WI38 (cell line): ENCODE results near the gene CCDC188.

ENCODE experiments used
- H3K4me3 ChIP-seq: 2 replicates; pipeline ENCODE4 v1.5.1; 2011; ENCODE audit warnings: low read depth, mild to moderate bottlenecking, control low read depth, low read length
- TF ChIP-seq, protein P1 (sequence below): IDR thresholded peaks from 2 replicates; pipeline ENCODE4 v1.5.1; 2012; ENCODE audit warnings: low read depth, mild to moderate bottlenecking, control low read depth, low read length

The CCDC188 gene

DNA sequence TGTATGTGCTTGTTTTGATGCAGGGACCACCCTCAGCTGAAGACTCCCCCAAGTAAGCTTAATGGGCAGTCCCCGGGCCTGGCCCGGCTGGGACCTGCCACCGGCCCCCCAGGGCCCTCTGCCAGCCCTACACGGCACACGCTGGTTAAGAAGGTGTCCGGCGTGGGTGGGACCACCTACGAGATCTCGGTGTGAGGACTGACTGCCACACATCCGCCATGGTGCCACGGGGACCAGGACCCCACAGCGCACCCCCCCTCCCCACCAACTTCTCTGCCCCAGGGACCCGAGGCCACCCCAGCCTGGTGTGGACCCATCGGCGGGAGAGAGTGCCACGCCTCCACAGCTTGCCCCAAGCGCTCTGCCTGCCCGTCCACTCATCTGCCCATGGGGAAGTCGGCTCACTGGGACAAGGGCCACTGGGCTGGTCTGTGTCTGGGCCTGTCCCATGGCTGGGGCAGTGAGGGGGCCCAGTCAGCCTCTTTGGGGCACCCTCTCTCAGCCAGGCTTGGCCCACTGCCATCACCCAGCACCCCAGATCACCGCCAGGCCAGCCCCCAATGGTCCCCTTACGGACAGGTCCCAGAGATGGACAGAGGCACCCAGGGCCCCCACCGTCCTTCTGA lies 5.5 kb downstream of the CCDC188 start:
- no peak overlapping the region for H3K4me3 ChIP-seq
- TF ChIP-seq, protein P1, sequence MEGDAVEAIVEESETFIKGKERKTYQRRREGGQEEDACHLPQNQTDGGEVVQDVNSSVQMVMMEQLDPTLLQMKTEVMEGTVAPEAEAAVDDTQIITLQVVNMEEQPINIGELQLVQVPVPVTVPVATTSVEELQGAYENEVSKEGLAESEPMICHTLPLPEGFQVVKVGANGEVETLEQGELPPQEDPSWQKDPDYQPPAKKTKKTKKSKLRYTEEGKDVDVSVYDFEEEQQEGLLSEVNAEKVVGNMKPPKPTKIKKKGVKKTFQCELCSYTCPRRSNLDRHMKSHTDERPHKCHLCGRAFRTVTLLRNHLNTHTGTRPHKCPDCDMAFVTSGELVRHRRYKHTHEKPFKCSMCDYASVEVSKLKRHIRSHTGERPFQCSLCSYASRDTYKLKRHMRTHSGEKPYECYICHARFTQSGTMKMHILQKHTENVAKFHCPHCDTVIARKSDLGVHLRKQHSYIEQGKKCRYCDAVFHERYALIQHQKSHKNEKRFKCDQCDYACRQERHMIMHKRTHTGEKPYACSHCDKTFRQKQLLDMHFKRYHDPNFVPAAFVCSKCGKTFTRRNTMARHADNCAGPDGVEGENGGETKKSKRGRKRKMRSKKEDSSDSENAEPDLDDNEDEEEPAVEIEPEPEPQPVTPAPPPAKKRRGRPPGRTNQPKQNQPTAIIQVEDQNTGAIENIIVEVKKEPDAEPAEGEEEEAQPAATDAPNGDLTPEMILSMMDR, result no peak

DNA sequence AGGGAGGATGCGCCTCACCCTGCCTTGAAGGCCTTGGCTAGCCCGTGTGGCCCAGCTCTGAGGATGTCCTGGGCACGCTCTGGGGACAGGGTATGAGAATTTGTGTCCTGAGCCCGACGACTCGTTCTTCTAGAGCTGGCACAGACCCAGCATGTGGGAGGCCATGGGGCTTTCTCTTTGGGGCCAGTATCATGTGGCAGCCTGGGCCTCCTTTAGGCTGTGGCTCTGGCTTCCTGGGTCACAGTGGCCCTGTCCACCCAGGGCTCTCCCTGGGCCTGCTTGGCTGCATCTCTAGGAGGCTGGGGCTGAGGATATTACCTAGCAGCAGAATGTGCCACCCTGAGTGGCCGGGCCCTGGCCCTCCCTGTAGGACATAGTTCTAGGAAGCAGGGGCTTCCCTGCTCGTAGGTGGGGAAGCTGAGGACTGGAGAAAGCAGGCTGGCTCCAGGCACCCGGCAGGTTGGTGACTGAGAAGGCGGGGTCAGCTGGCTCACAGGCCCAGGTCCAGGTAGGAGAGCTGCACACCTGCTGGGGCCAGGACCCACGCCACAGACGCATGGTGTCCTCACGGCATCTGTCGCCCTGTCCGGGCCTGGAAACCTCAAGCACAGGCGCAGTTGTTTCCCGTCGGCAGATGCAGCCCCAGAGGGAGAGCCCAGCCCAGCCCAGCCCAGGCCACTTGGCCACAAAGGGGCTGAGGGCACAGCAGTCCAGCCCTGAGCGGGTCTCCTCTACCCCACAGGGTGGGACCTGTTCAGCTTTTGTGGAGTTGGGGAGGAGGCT lies 6.8 kb downstream of the CCDC188 start:
- H3K4me3 ChIP-seq, result no peak overlapping the region
- TF ChIP-seq, protein P1, result no peak

DNA sequence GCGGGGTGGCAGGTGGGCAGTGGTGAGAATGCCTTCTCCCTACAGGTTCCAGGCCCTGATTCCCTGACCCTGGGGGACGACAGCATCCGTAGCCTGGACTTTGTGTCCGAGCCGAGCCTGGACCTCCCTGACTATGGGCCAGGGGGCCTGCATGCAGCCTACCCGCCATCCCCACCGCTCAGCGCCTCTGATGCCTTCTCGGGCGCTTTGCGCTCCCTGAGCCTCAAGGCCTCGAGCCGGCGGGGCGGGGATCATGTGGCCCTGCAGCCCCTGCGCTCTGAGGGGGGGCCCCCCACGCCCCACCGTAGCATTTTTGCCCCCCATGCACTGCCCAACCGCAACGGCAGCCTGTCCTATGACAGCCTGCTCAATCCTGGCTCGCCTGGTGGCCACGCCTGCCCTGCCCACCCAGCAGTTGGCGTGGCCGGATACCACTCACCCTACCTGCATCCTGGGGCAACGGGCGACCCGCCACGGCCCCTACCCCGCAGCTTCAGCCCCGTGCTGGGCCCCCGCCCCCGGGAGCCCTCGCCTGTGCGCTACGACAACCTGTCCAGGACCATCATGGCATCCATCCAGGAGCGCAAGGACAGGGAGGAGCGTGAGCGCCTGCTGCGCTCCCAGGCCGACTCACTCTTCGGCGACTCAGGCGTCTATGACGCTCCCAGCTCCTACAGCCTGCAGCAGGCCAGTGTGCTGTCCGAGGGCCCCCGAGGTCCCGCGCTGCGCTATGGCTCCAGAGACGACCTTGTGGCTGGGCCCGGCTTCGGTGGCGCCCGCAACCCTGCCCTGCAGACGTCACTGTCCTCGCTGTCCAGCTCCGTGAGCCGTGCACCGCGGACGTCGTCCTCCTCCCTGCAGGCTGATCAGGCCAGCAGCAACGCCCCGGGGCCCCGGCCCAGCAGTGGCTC lies 7.9 kb downstream of the CCDC188 start:
- H3K4me3 ChIP-seq, result no peak overlapping the region
- TF ChIP-seq, protein P1, result no peak

DNA sequence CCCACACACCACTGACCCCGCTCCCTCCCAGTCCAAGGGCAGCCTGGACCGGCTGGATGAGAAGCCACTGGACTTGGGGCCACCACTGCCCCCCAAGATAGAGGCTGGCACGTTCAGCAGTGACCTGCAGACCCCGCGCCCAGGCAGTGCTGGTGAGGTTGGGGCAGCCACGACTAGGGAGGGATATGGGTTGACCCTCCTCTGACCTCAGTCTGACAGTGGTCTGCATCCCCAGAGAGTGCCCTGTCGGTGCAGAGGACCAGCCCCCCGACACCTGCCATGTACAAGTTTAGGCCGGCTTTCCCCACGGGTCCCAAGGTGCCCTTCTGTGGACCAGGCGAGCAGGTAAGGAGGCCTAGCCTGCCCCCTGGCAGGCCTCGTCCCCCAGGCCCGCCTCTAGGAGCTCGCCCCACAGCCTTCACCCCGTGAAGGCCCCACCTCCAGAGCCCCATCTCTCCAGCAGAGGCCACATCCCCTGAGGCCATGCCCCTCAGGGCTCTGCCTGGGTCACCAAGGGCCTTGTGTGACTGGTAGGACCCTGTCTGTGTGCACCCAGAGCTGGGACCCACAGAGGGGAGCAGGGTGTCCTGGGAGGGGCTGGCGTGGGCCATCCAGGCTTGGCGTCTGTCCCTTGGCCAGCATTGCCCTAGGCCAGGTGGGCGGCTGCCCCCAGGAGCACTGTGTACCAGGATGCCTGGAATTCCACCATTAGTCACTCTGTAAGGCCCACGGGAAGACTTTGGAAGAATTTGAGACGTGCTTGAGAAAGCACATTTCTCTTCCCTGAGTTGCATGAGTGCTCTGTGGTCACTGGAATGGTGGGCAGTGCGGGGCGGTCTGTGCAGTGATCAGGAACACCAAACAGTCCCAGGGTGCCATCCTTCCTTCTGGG lies 9.4 kb downstream of the CCDC188 start:
- TF ChIP-seq, protein P1, result no peak
- H3K4me3 ChIP-seq, result no peak overlapping the region

DNA sequence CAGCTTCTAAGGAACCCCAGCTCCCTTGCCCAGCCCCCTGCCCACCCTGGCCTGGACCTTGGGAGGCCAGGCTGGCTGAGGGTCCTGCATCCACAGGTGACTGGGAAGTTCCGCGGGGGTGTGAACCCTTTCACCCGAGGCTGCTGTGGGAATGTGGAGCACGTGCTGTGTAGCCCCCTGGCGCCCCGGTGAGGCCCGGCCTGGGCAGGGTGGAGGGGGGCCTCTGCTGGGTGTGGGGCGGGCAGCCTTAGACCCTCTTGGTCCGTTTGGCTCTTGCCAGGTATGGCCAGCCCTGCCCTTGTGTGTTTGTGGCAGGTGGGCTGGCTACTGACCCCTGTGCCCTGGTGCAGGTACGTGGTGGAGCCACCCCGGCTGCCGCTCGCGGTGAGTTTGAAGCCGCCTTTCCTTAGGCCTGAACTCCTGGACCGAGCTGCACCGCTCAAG lies 10.3 kb downstream of the CCDC188 start:
- H3K4me3 ChIP-seq, result no peak overlapping the region
- TF ChIP-seq, protein P1, result no peak

DNA sequence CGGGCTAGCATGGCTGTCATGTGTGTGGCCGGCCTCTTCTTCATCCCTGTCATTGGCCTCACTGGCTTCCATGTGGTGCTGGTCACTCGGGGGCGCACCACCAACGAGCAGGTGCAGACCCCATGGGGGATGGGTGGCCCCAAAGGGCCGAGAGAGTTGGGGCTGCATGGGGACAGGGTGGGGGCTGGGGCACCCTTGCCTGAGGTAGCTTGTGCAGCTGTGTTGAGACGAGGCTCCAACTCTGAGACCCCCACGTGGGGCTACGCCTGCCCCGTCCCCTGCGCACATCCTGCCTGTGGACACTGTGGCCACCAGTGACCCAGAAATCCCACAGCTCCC lies 10.8 kb downstream of the CCDC188 start:
- TF ChIP-seq, protein P1, result no peak
- H3K4me3 ChIP-seq, result no peak overlapping the region
